ENCODE data around the gene KATNAL1.
A peak's percentile ranks its signal among the peaks of the same experiment; 100 is the strongest.

The KATNAL1 gene

GRCh38 chr13:30307194-30307970 lies at the start of gene KATNAL1:
Gene KATNAL1, minus strand, starts transcription at chr13:30307551. Its CDS starts 23,774 bp downstream, at chr13:30283777.
- DNase-seq, result peak; percentile 36

GRCh38 chr13:30355839-30356238 lies 48.5 kb upstream of the KATNAL1 start:
- DNase-seq, result no peak

- peak; percentile 29 for DNase-seq
These were observed 48.0 kb upstream of the KATNAL1 start for GRCh38 chr13:30355384-30355699.

GRCh38 chr13:30354493-30355383 lies 47.4 kb upstream of the KATNAL1 start:
- DNase-seq, result no peak

- no peak for DNase-seq
These were observed 46.3 kb upstream of the KATNAL1 start for GRCh38 chr13:30353471-30354215.

GRCh38 chr13:30353060-30353459 lies 45.7 kb upstream of the KATNAL1 start:
- no peak for DNase-seq

GRCh38 chr13:30352121-30352520 lies 44.8 kb upstream of the KATNAL1 start:
- no peak for DNase-seq

GRCh38 chr13:30346789-30347167 lies 39.4 kb upstream of the KATNAL1 start:
- no peak for DNase-seq

- DNase-seq, result no peak
These were observed 38.9 kb upstream of the KATNAL1 start for GRCh38 chr13:30346153-30346788.

- DNase-seq, result no peak
These were observed 38.2 kb upstream of the KATNAL1 start for GRCh38 chr13:30345426-30346100.

- DNase-seq, result no peak
These were observed 34.6 kb upstream of the KATNAL1 start for GRCh38 chr13:30341815-30342570.

- peak; percentile 39 for DNase-seq
These were observed 33.2 kb upstream of the KATNAL1 start for GRCh38 chr13:30340331-30341250.

- DNase-seq, result no peak
These were observed 32.5 kb upstream of the KATNAL1 start for GRCh38 chr13:30339738-30340330.

- no peak for DNase-seq
These were observed 31.6 kb upstream of the KATNAL1 start for GRCh38 chr13:30338952-30339351.

GRCh38 chr13:30338331-30338851 lies 31.0 kb upstream of the KATNAL1 start:
- no peak for DNase-seq

GRCh38 chr13:30337061-30337610 lies 29.8 kb upstream of the KATNAL1 start:
- no peak for DNase-seq

GRCh38 chr13:30334663-30335386 lies 27.5 kb upstream of the KATNAL1 start:
- peak; percentile 54 for DNase-seq

GRCh38 chr13:30333616-30334015 lies 26.3 kb upstream of the KATNAL1 start:
- no peak for DNase-seq
